HepG2 (cell line): ENCODE measurements around the gene LMF2. TPM values are rescaled to one million over a fixed set of nuclear protein-coding genes. Genes with fewer than 3 reads are reported as not detected.

ENCODE experiments used
- ARNT2 ChIP-seq: sonication (generic); formaldehyde crosslinking; IDR thresholded peaks from 2 replicates; pipeline ENCODE4 v1.8.0; 2022; ENCODE audit warnings: mild to moderate bottlenecking, low read depth, missing genetic modification reagents, moderate library complexity
- FOXA1 ChIP-seq, 2 experiments: fragments of 450-650 bp in 1 of 2; sonication (generic) in 1 of 2; formaldehyde crosslinking in 1 of 2; IDR thresholded peaks; 2 replicates each; pipeline versions ENCODE4 v1.4.0 to v1.6.1; 2016 to 2020; ENCODE audit warnings: missing genetic modification reagents in 1 of 2
- HNF1A ChIP-seq, 2 experiments: sonication (generic) in 1 of 2; formaldehyde crosslinking in 1 of 2; IDR thresholded peaks; 2 replicates each; pipeline versions ENCODE4 v1.4.0 to v1.6.1; 2016 to 2020; ENCODE audit warnings: borderline replicate concordance in 1 of 2, low read depth in 1 of 2, mild to moderate bottlenecking in 1 of 2, missing genetic modification reagents in 1 of 2
- MYPOP ChIP-seq: sonication (generic); formaldehyde crosslinking; IDR thresholded peaks from 2 replicates; pipeline ENCODE4 v1.8.1; 2023; ENCODE audit warnings: mild to moderate bottlenecking, moderate library complexity, missing genetic modification reagents
- PBX3 ChIP-seq: sonication (generic); formaldehyde crosslinking; IDR thresholded peaks from 2 replicates; pipeline ENCODE4 v1.8.1; 2023; ENCODE audit warnings: missing genetic modification reagents, inconsistent platforms, borderline replicate concordance
- RFXANK ChIP-seq: IDR thresholded peaks from 2 replicates; pipeline ENCODE4 v1.6.1; 2016
- RNF2 ChIP-seq: fragments of 450-650 bp; conservative IDR thresholded peaks from 2 replicates; pipeline ENCODE4 v1.6.1; 2016; ENCODE audit warnings: low read depth
- ZMYM3 ChIP-seq: sonication (generic); formaldehyde crosslinking; IDR thresholded peaks from 2 replicates; pipeline ENCODE4 v1.5.1; 2020; ENCODE audit warnings: mild to moderate bottlenecking, missing genetic modification reagents
- ZNF136 ChIP-seq: sonication (generic); formaldehyde crosslinking; IDR thresholded peaks from 2 replicates; pipeline ENCODE4 v1.8.1; 2022; ENCODE audit warnings: low read depth, mild to moderate bottlenecking, moderate library complexity, missing genetic modification reagents
- ZNF382 ChIP-seq: sonication (generic); formaldehyde crosslinking; IDR thresholded peaks from 2 replicates; pipeline ENCODE4 v1.5.0; 2020; ENCODE audit warnings: missing genetic modification reagents, mild to moderate bottlenecking, borderline replicate concordance
- ZNF430 ChIP-seq: sonication (generic); formaldehyde crosslinking; IDR thresholded peaks from 2 replicates; pipeline ENCODE4 v1.9.0; 2021; ENCODE audit warnings: mild to moderate bottlenecking, missing genetic modification reagents
- ZNF513 ChIP-seq: sonication (generic); formaldehyde crosslinking; conservative IDR thresholded peaks from 2 replicates; pipeline ENCODE4 v1.5.0; 2020; ENCODE audit warnings: missing genetic modification reagents
- ZNF564 ChIP-seq: sonication (generic); formaldehyde crosslinking; IDR thresholded peaks from 2 replicates; pipeline ENCODE4 v1.8.1; 2023; ENCODE audit warnings: mild to moderate bottlenecking, missing genetic modification reagents
- ZNF574 ChIP-seq: sonication (generic); formaldehyde crosslinking; IDR thresholded peaks from 2 replicates; pipeline ENCODE4 v1.4.0; 2020; ENCODE audit warnings: missing genetic modification reagents
- ZNF746 ChIP-seq: sonication (generic); formaldehyde crosslinking; IDR thresholded peaks from 2 replicates; pipeline ENCODE4 v1.8.0; 2022; ENCODE audit warnings: mild to moderate bottlenecking, missing genetic modification reagents
- polyA plus RNA-seq, 8 experiments: library from polyadenylated mRNA; depleted of rRNA in 3 of 8; stranded (reverse) in 7 of 8; unstranded in 1 of 8; fragments of >200 nt; fragmentation: Illumina TruSeq in 4 of 8; extraction: Trizol in 4 of 8; gene quantifications; 2 replicates each; pipeline versions ENCODE4 v1.2.1 to v1.2.3, GENCODE V29; 2011 to 2016; ENCODE audit warnings: low read depth in 4 of 8, missing spikeins in 1 of 8, mixed read lengths in 1 of 8; ENCODE audit not compliant: insufficient read depth in 1 of 8
- total RNA-seq, 5 experiments: library from RNA; depleted of rRNA; stranded (reverse); fragments of >200 nt; fragmentation: Illumina TruSeq; extraction: Trizol; gene quantifications; 2 replicates each; pipeline ENCODE4 v1.2.3, GENCODE V29; 2016; ENCODE audit warnings: low read depth in 1 of 5

The LMF2 gene
- total and polyA plus RNA-seq, 2 of the 13 experiments (the other 11 are each of a cell fraction or from before 2014, with no cell fraction given), result 23.3 to 30.6 TPM

GRCh38 chr22:50529897-50530579, 22.5 kb upstream of the LMF2 start, which contains the start of gene TYMP (continued):
- TF ChIP-seq HNF1A (IDR thresholded peaks at IDR 0.05; ENCODE audit: low read depth), result no peak
- no peak for TF ChIP-seq HNF1A (CRISPR knock-in tag; IDR thresholded peaks at IDR 0.05; ENCODE audit: borderline replicate concordance)
- no peak for TF ChIP-seq RFXANK
- TF ChIP-seq ZNF430 (CRISPR knock-in tag), result peak; percentile 66
- TF ChIP-seq RNF2, result peak; percentile 43; the same call in 1 of the 2 replicates
- TF ChIP-seq ZNF746 (CRISPR knock-in tag), result peak; percentile 77
- no peak for TF ChIP-seq ZNF136 (CRISPR knock-in tag)
- peak; percentile 88 for TF ChIP-seq MYPOP (CRISPR knock-in tag)
- no peak for TF ChIP-seq ZNF513 (CRISPR knock-in tag)
- 0 out of 2 replicates have a peak, but pooled peaks have one; percentile 43 for TF ChIP-seq ARNT2 (CRISPR knock-in tag)
- TF ChIP-seq PBX3 (CRISPR knock-in tag), result peak; percentile 66; the same call in 1 of the 2 replicates
- no peak for TF ChIP-seq FOXA1 (IDR thresholded peaks at IDR 0.05)
- peak; percentile 78 for TF ChIP-seq FOXA1 (CRISPR knock-in tag; IDR thresholded peaks at IDR 0.05)
- peak; percentile 77 for TF ChIP-seq ZNF574 (CRISPR knock-in tag)
- no peak for TF ChIP-seq ZNF382 (CRISPR knock-in tag)
- TF ChIP-seq ZNF564 (CRISPR knock-in tag), result 0 out of 2 replicates have a peak, but pooled peaks have one; percentile 37
- TF ChIP-seq ZMYM3 (CRISPR knock-in tag), result no peak
